GM23248 (cell line): ENCODE measurements around the gene SLC35B1.

Experiments used
- EZH2 ChIP-seq: fragments of 200-600 bp; sonication (generic); IDR thresholded peaks from 2 replicates; pipeline ENCODE4 v1.6.1; 2018; ENCODE audit warnings: antibody characterized with exemption, mild to moderate bottlenecking; ENCODE audit not compliant: insufficient read depth, poor library complexity, severe bottlenecking
- EZH2phosphoT487 ChIP-seq: fragments of 200-600 bp; sonication (generic); IDR thresholded peaks from 2 replicates; pipeline ENCODE4 v1.6.1; 2018; ENCODE audit warnings: antibody characterized with exemption, moderate library complexity, mild to moderate bottlenecking, low read depth; ENCODE audit not compliant: insufficient read depth

DNA sequence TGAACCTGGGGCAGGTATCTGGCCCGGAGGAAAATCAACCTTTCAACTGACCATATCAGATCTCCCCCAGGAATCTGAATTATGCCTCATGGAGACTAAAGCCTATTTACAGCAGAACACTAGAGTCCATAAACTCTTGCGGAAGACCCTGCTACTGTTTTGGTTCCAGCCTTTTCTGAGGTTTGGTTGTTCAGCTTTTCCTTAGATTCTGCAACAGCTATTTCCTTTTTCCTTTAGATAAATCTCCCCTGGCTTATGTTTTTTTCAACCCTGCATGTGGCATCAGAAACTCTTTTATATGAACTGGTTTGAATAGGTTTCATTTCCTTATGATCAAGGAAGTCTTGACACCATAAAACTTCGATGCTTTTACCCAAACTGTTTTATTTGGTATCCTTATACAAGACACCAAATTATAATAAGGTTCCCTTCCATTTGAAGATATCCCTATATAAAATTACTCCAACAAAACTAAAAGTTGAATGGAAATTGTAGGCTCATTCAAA lies 43.0 kb downstream of the SLC35B1 start:
- TF ChIP-seq EZH2, result no peak
- TF ChIP-seq EZH2phosphoT487, result no peak
